Panc1 (cell line): ENCODE results near the gene SLC9A7. TPM values are rescaled to one million over a fixed set of nuclear protein-coding genes. Genes with fewer than 3 reads are reported as not detected.

Source experiments
- ATAC-seq: fragments of 200-7000 bp; cut with Tn5 transposase; 2 replicates; pipeline ENCODE4 v1.9.1; 2020; ENCODE audit warnings: mild to moderate bottlenecking, moderate library complexity
- BruUV-seq: library from RNA; stranded (reverse); fragments of 400-500 nt; replicated peaks from 2 replicates; lab custom pipeline; 2021; lab: Mats Ljungman, UMichigan
- CTCF ChIA-PET: fragments of 300-600 bp; sonication (Branson Sonifier 250); formaldehyde crosslinking; loops from one replicate; lab custom pipeline; 2022; ENCODE audit warnings: antibody characterized with exemption; lab: Charles Lee
- POLR2A ChIA-PET: fragments of 300-600 bp; sonication (Branson Sonifier 250); formaldehyde crosslinking; loops from one replicate; lab custom pipeline; 2022; ENCODE audit warnings: antibody characterized with exemption; lab: Charles Lee
- DNase-seq: peaks from one replicate; pipeline ENCODE4 v3.0.0-alpha.2; 2010; ENCODE audit warnings: low read depth, low spot score
- H3K27ac ChIP-seq: 2 replicates; pipeline ENCODE4 v1.5.1; 2011; ENCODE audit warnings: mild to moderate bottlenecking, low read length, inconsistent platforms
- H3K27me3 ChIP-seq: fragments of 200-500 bp; sonication (Bioruptor generic); 2 replicates; pipeline ENCODE4 v1.6.0; 2014; ENCODE audit warnings: low read length, inconsistent platforms; ENCODE audit not compliant: control insufficient read depth, insufficient read depth
- H3K36me3 ChIP-seq: fragments of 200-500 bp; sonication (Bioruptor generic); 2 replicates; pipeline ENCODE4 v1.5.1; 2014; ENCODE audit warnings: inconsistent platforms, mild to moderate bottlenecking, low read length, moderate library complexity; ENCODE audit not compliant: control insufficient read depth, insufficient read depth
- H3K4me1 ChIP-seq: 2 replicates; pipeline ENCODE4 v1.5.1; 2011; ENCODE audit warnings: inconsistent platforms, mild to moderate bottlenecking, low read length, moderate library complexity; ENCODE audit not compliant: control insufficient read depth, insufficient read depth
- H3K4me3 ChIP-seq, 2 experiments: 2 replicates each; pipeline ENCODE4 v1.5.1; 2011 to 2012; ENCODE audit warnings: low read depth in 2 of 2, low read length in 2 of 2, mild to moderate bottlenecking in 2 of 2, inconsistent platforms in 1 of 2, moderate library complexity in 1 of 2
- H3K9me3 ChIP-seq: fragments of 200-500 bp; sonication (Bioruptor generic); 2 replicates; pipeline ENCODE4 v1.5.1; 2014; ENCODE audit warnings: low read depth, mild to moderate bottlenecking, inconsistent platforms, low read length, moderate library complexity; ENCODE audit not compliant: control insufficient read depth, insufficient read depth
- CTCF ChIP-seq: fragments of 450-650 bp; IDR thresholded peaks from 2 replicates; pipeline ENCODE4 v1.5.1; 2017; ENCODE audit warnings: mild to moderate bottlenecking
- POLR2AphosphoS5 ChIP-seq: IDR thresholded peaks from 2 replicates; pipeline ENCODE4 v1.6.1; 2012; ENCODE audit warnings: mild to moderate bottlenecking, low read depth, low read length, moderate library complexity
- SIN3A ChIP-seq: IDR thresholded peaks from 2 replicates; pipeline ENCODE4 v1.6.1; 2012; ENCODE audit warnings: low read depth, mild to moderate bottlenecking, low read length, moderate library complexity, borderline replicate concordance; ENCODE audit not compliant: insufficient read depth
- TCF7L2 ChIP-seq: IDR thresholded peaks from 2 replicates; pipeline ENCODE4 v1.6.1; 2011; ENCODE audit warnings: mild to moderate bottlenecking, low read depth, low read length, inconsistent platforms
- in situ Hi-C: cut with HindIII; loops from 2 replicates; pipeline ENCODE4 v1.10.0; 2016; ENCODE audit warnings: low sequenced_read_pairs, low pct_unique_long_range_greater_than_20kb
- intact Hi-C: fragments of 100-400 bp; cut with micrococcal nuclease; formaldehyde crosslinking; loops from one replicate; pipeline ENCODE4 v1.10.0; 2022; ENCODE audit not compliant: unreplicated experiment
- total RNA-seq: library from RNA; stranded (reverse); gene quantifications from one replicate; pipeline ENCODE4 v1.2.1, GENCODE V29; 2021; ENCODE audit not compliant: unreplicated experiment
- TF ChIP-seq, protein P1 (sequence below), 2 experiments: IDR thresholded peaks; 2 replicates each; pipeline ENCODE4 v1.6.1; 2011 to 2012; ENCODE audit warnings: low read depth in 2 of 2, control low read depth in 1 of 2, low read length in 1 of 2, mild to moderate bottlenecking in 1 of 2, moderate library complexity in 1 of 2; ENCODE audit not compliant: insufficient read depth in 1 of 2

SLC9A7 gene
- total RNA-seq, 1 experiment from 2014 or later = 80.4 TPM

DNA sequence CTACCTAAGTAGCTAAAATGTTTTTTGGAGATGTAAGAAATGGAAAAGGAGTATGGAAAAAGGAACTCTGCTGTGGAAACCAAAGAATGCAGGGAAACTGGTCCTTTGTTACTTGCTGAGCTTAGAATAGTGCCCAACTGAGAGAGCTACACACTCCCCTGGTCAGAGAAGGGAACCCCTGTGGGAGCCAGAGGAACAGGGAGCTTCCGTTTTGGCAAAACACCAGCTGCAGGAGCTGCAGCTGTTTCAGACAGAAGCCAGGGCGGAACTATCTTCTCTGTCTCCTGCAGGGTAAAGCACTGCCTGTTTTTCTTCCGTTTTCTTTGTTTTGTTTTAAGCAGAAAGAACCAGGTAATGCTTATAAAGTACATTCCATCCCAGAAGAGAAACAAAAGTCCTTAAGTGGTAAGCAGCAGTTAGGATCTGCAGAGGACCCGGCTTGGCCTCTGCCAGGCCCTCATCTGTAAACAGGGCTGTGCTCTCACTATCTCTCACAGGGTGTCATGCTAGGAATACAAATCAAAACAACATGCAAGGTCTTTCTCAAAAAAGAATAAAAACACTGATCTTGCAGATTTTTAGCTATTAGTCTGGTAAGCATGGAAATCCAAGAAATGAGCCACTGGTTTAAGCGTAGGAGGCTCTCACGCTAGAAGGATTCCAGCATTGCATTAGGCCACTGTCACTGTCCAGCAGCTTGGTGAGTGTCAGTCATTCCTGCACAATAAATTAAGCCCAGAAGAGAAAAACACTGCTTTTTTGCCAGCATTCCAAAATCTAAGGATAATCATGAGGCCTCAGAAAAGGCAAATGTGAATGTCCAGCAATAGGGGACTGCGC lies 109.3 kb downstream of the SLC9A7 start:
- no peaks in the 10 kb centered on the region for H3K9me3 ChIP-seq
- H3K27ac ChIP-seq = no peak overlapping the region
- in situ Hi-C loops (no loop called here), intact Hi-C loops (no loop called here)
- no peak overlapping the region for H3K4me3 ChIP-seq
- ChIA-PET POLR2A (interaction anchor here (0.5 kb wide), 1 partner anchor 52 kb away, joined by 5 read pairs; no protein-coding TSS in a partner anchor), CTCF (no interaction called here)
- no peaks in the 10 kb centered on the region for H3K27me3 ChIP-seq
- H3K4me1 ChIP-seq = no peaks in the 10 kb centered on the region
- no TSS peak for BruUV-seq
- DNase-seq (no peak), ATAC-seq (no peak)
- no peaks in the 10 kb centered on the region; the same call in 1 of the 2 replicates for H3K36me3 ChIP-seq
- TF ChIP-seq, protein P1, sequence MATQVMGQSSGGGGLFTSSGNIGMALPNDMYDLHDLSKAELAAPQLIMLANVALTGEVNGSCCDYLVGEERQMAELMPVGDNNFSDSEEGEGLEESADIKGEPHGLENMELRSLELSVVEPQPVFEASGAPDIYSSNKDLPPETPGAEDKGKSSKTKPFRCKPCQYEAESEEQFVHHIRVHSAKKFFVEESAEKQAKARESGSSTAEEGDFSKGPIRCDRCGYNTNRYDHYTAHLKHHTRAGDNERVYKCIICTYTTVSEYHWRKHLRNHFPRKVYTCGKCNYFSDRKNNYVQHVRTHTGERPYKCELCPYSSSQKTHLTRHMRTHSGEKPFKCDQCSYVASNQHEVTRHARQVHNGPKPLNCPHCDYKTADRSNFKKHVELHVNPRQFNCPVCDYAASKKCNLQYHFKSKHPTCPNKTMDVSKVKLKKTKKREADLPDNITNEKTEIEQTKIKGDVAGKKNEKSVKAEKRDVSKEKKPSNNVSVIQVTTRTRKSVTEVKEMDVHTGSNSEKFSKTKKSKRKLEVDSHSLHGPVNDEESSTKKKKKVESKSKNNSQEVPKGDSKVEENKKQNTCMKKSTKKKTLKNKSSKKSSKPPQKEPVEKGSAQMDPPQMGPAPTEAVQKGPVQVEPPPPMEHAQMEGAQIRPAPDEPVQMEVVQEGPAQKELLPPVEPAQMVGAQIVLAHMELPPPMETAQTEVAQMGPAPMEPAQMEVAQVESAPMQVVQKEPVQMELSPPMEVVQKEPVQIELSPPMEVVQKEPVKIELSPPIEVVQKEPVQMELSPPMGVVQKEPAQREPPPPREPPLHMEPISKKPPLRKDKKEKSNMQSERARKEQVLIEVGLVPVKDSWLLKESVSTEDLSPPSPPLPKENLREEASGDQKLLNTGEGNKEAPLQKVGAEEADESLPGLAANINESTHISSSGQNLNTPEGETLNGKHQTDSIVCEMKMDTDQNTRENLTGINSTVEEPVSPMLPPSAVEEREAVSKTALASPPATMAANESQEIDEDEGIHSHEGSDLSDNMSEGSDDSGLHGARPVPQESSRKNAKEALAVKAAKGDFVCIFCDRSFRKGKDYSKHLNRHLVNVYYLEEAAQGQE (IDR thresholded peaks at IDR 0.05; ENCODE audit: insufficient read depth in 1 of 2, low read depth in 2 of 2, low read length in 1 of 2) = no peak
- TF ChIP-seq SIN3A (no peak), CTCF (no peak), POLR2AphosphoS5 (no peak), TCF7L2 (no peak)

GRCh38 chrX:46648660-46649059 lies 110.3 kb downstream of the SLC9A7 start:
- TF ChIP-seq CTCF = no peak
- TF ChIP-seq POLR2AphosphoS5 = no peak
- TF ChIP-seq TCF7L2 = no peak
- TF ChIP-seq, protein P1 (IDR thresholded peaks at IDR 0.05; ENCODE audit: insufficient read depth in 1 of 2, low read depth in 2 of 2, low read length in 1 of 2) = no peak
- TF ChIP-seq SIN3A = no peak
- Histone ChIP-seq H3K4me3 (no peak overlapping the region), H3K27me3 (no peaks in the 10 kb centered on the region), H3K36me3 (no peaks in the 10 kb centered on the region; the same call in 1 of the 2 replicates), H3K4me1 (no peaks in the 10 kb centered on the region), H3K9me3 (no peaks in the 10 kb centered on the region), H3K27ac (no peak overlapping the region)
- ChIA-PET POLR2A (no interaction called here), CTCF (no interaction called here)
- intact Hi-C loops (no loop called here), in situ Hi-C loops (no loop called here)
- ATAC-seq = no peak
- BruUV-seq = no TSS peak
- DNase-seq = no peak
